ENCODE data around the gene MXRA8. TPM values are rescaled to one million over a fixed set of nuclear protein-coding genes. Genes with fewer than 3 reads are reported as not detected.

MXRA8 gene
- polyA plus RNA-seq, 2 of the 4 experiments (the other 2 are of a cell fraction): 0.12 to 0.22 TPM

- ChIA-PET CTCF (interaction anchor here (2.4 kb wide), 1 partner anchor 12 kb away, joined by 17 read pairs; no protein-coding TSS in a partner anchor), POLR2A (no interaction called here)
- no peaks in the 10 kb centered on the region for H3K9me3 ChIP-seq
- peak overlapping the region; percentile 25; the same call in 1 of the 3 replicates for H3K4me2 ChIP-seq
- ATAC-seq (peak; percentile 3 to 9; a peak in 3 of 6 replicates), DNase-seq (ENCODE audit: low read depth in 1 of 2, low spot score in 1 of 2) (no peak), FAIRE-seq (no peak)
- 87% methylated on average over 11 of the region's 28 CpGs for WGBS (ENCODE audit: missing lambda C conversion rate)
- peak overlapping the region in 1 of 2 experiments; percentile 81; a peak in 3 of 6 replicates for H3K27ac ChIP-seq
- no peak for TF ChIP-seq PBX3 (IDR thresholded peaks at IDR 0.05)
- no peak for TF ChIP-seq FOSB (CRISPR knock-in tag; IDR thresholded peaks at IDR 0.05)
- no peak for TF ChIP-seq E2F6 (IDR thresholded peaks at IDR 0.05; ENCODE audit: borderline replicate concordance, low read depth)
- no peak for TF ChIP-seq POLR2A (IDR thresholded peaks at IDR 0.05; ENCODE audit: low read length)
- TF ChIP-seq SMC3 (IDR thresholded peaks at IDR 0.05): no peak
- H3K4me1 ChIP-seq: peaks cover 24% of the 10 kb centered on the region; the same call in 2 of the 3 replicates
- no peak overlapping the region for H3K4me3 ChIP-seq
These were observed 1.5 kb upstream of the MXRA8 start for GRCh38 chr1:1359664-1360468.

- Histone ChIP-seq H3K4me3 (no peak overlapping the region), H3K9me3 (no peaks in the 10 kb centered on the region), H3K4me1 (peaks cover 25% of the 10 kb centered on the region), H3K4me2 (no peak overlapping the region), H3K27ac (peak overlapping the region in 1 of 2 experiments; percentile 26; a peak in 1 of 6 replicates)
- 99% methylated on average over 5 of the region's 6 CpGs for WGBS (ENCODE audit: missing lambda C conversion rate)
- ATAC-seq: no peak
- no peak for FAIRE-seq
- no peak for DNase-seq (ENCODE audit: low read depth in 1 of 2, low spot score in 1 of 2)
- CTCF ChIA-PET: interaction anchor here (2.4 kb wide), 1 partner anchor 12 kb away, joined by 17 read pairs; no protein-coding TSS in a partner anchor
- TF ChIP-seq POLR2A (IDR thresholded peaks at IDR 0.05; ENCODE audit: low read length) (no peak), ZSCAN20 (CRISPR knock-in tag; IDR thresholded peaks at IDR 0.05) (no peak), HOXB13 (CRISPR knock-in tag; IDR thresholded peaks at IDR 0.05; ENCODE audit: low read depth) (no peak), BCL3 (IDR thresholded peaks at IDR 0.05) (no peak), JUN (IDR thresholded peaks at IDR 0.05) (no peak), HDAC2 (IDR thresholded peaks at IDR 0.05) (no peak), CEBPB (IDR thresholded peaks at IDR 0.05) (no peak)
- POLR2A ChIA-PET: interaction anchor here (0.5 kb wide), 1 partner anchor 11 kb away, joined by 3 read pairs; no protein-coding TSS in a partner anchor
These were observed 931 bp upstream of the MXRA8 start for GRCh38 chr1:1359308-1359663.

- no peak overlapping the region for H3K4me3 ChIP-seq
- CTCF ChIA-PET: interaction anchor here (1.2 kb wide), 1 partner anchor 14 kb away, joined by 6 read pairs; no protein-coding TSS in a partner anchor
- peaks cover 38% of the 10 kb centered on the region for H3K4me1 ChIP-seq
- no peak for TF ChIP-seq BHLHE40 (IDR thresholded peaks at IDR 0.05; ENCODE audit: low read depth, low read length)
- no peak for TF ChIP-seq CBX8 (IDR thresholded peaks at IDR 0.05)
- TF ChIP-seq MYC (IDR thresholded peaks at IDR 0.05; ENCODE audit: borderline replicate concordance, low read length): no peak
- peak; percentile 72 for TF ChIP-seq MAFK (IDR thresholded peaks at IDR 0.05; ENCODE audit: partially characterized antibody)
- peak overlapping the region in 1 of 2 experiments; percentile 30; a peak in 1 of 6 replicates for H3K27ac ChIP-seq
- no peak for ATAC-seq
- POLR2A ChIA-PET: no interaction called here
- no peak overlapping the region for H3K4me2 ChIP-seq
- no peak for FAIRE-seq
- 75% methylated on average over 17 of the region's 18 CpGs for WGBS (ENCODE audit: missing lambda C conversion rate)
- H3K9me3 ChIP-seq: no peaks in the 10 kb centered on the region
- DNase-seq (ENCODE audit: low read depth in 1 of 2, low spot score in 1 of 2): no peak
These were observed 403 bp downstream of the MXRA8 start for GRCh38 chr1:1357871-1358432.

GRCh38 chr1:1356796-1357401 lies 1.5 kb downstream of the MXRA8 start:
- Histone ChIP-seq H3K4me3 (no peak overlapping the region), H3K27ac (no peak overlapping the region), H3K4me1 (peaks cover 39% of the 10 kb centered on the region), H3K4me2 (no peak overlapping the region), H3K9me3 (no peaks in the 10 kb centered on the region)
- ChIA-PET CTCF (interaction anchor here (1.2 kb wide), 1 partner anchor 15 kb away, joined by 6 read pairs; no protein-coding TSS in a partner anchor), POLR2A (no interaction called here)
- no peak for DNase-seq (ENCODE audit: low read depth in 1 of 2, low spot score in 1 of 2)
- FAIRE-seq: no peak
- ATAC-seq: peak in 1 of 2 experiments; percentile 3; a peak in 1 of 6 replicates
- 91% methylated on average over 9 of the region's 26 CpGs for WGBS (ENCODE audit: missing lambda C conversion rate)
- TF ChIP-seq ZFP36 (IDR thresholded peaks at IDR 0.05; ENCODE audit: borderline replicate concordance, partially characterized antibody) (no peak), RNF2 (IDR thresholded peaks at IDR 0.05; ENCODE audit: borderline replicate concordance, low read depth) (no peak), BCL3 (IDR thresholded peaks at IDR 0.05) (no peak), FOSB (CRISPR knock-in tag; IDR thresholded peaks at IDR 0.05) (no peak), BHLHE40 (IDR thresholded peaks at IDR 0.05; ENCODE audit: low read depth, low read length) (no peak), CTCF (IDR thresholded peaks at IDR 0.05) (no peak), ZNF302 (CRISPR knock-in tag; IDR thresholded peaks at IDR 0.05) (no peak), POLR2A (IDR thresholded peaks at IDR 0.05; ENCODE audit: low read length) (no peak), JUNB (IDR thresholded peaks at IDR 0.05) (no peak), TFCP2L1 (CRISPR knock-in tag; IDR thresholded peaks at IDR 0.05) (no peak), CHD2 (IDR thresholded peaks at IDR 0.05; ENCODE audit: low read length, partially characterized antibody) (no peak)
